Hepatocyte (in vitro differentiated cells): ENCODE data around the gene RIPOR2.

ENCODE experiments used
- CTCF ChIP-seq: fragments of 200-600 bp; sonication (generic); IDR thresholded peaks from 2 replicates; pipeline ENCODE4 v1.5.1; 2016; ENCODE audit warnings: antibody characterized with exemption, mild to moderate bottlenecking; ENCODE audit not compliant: poor library complexity
- EZH2 ChIP-seq: fragments of 200-600 bp; sonication (generic); IDR thresholded peaks from 2 replicates; pipeline ENCODE4 v1.6.1; 2016; ENCODE audit warnings: antibody characterized with exemption, mild to moderate bottlenecking, borderline replicate concordance

GRCh38 chr6:24880451-24880850 lies 55.3 kb downstream of the RIPOR2 start:
- no peak for TF ChIP-seq CTCF
- no peak for TF ChIP-seq EZH2
